GM19438 (cell line): ENCODE data around the gene ANKRD36.
"Not testable (repeated sequence)": the region's sequence is repeated elsewhere in the genome, so short reads cannot be mapped to it uniquely, and the experiment has no call there.

ENCODE experiments used
- ATAC-seq: cut with Tn5 transposase; IDR thresholded peaks from one replicate; pipeline ENCODE4 v1.9.1; 2021; ENCODE audit warnings: low read depth; ENCODE audit not compliant: unreplicated experiment

Gene ANKRD36

GRCh38 chr2:97113050-97113881, at the start of gene ANKRD36:
ANKRD36 (plus strand) TSS chr2:97113153; CDS start chr2:97113740, 587 bp downstream.
- peak; percentile 95 for ATAC-seq

GRCh38 chr2:97066030-97066429, 46.9 kb upstream of the ANKRD36 start:
- not testable (repeated sequence) for ATAC-seq

- no peak for ATAC-seq
Measured at GRCh38 chr2:97067279-97068004, 45.5 kb upstream of the ANKRD36 start.

- ATAC-seq, result no peak
Measured at GRCh38 chr2:97068074-97068473, 44.9 kb upstream of the ANKRD36 start.

- not testable (repeated sequence) for ATAC-seq
Measured at GRCh38 chr2:97068722-97069121, 44.2 kb upstream of the ANKRD36 start.

GRCh38 chr2:97070915-97071314, 42.0 kb upstream of the ANKRD36 start:
- ATAC-seq, result not testable (repeated sequence)

GRCh38 chr2:97077213-97077612, 35.7 kb upstream of the ANKRD36 start:
- not testable (repeated sequence) for ATAC-seq

- ATAC-seq, result not testable (repeated sequence)
Measured at GRCh38 chr2:97080855-97081254, 32.1 kb upstream of the ANKRD36 start.

- ATAC-seq, result not testable (repeated sequence)
Measured at GRCh38 chr2:97082206-97082605, 30.7 kb upstream of the ANKRD36 start.

GRCh38 chr2:97083516-97083915, 29.4 kb upstream of the ANKRD36 start:
- ATAC-seq, result not testable (repeated sequence)

- ATAC-seq, result not testable (repeated sequence)
Measured at GRCh38 chr2:97085093-97085492, 27.9 kb upstream of the ANKRD36 start.

GRCh38 chr2:97088706-97089105, 24.2 kb upstream of the ANKRD36 start:
- ATAC-seq, result not testable (repeated sequence)

GRCh38 chr2:97092946-97093345, 20.0 kb upstream of the ANKRD36 start:
- not testable (repeated sequence) for ATAC-seq

GRCh38 chr2:97093983-97094771, 18.8 kb upstream of the ANKRD36 start:
- ATAC-seq, result peak; percentile 40

- peak; percentile 91 for ATAC-seq
Measured at GRCh38 chr2:97094772-97095611, 18.0 kb upstream of the ANKRD36 start, which contains the start of gene FAHD2B. FAHD2B (minus strand) TSS chr2:97094882; CDS start chr2:97091706, 3,176 bp downstream.

GRCh38 chr2:97095661-97096060, 17.3 kb upstream of the ANKRD36 start:
- no peak for ATAC-seq

GRCh38 chr2:97098786-97099372, 14.1 kb upstream of the ANKRD36 start:
- not testable (repeated sequence) for ATAC-seq

- not testable (repeated sequence) for ATAC-seq
Measured at GRCh38 chr2:97106878-97107277, 6.1 kb upstream of the ANKRD36 start.

GRCh38 chr2:97111246-97111645, 1.7 kb upstream of the ANKRD36 start:
- ATAC-seq, result not testable (repeated sequence)
